ENCODE results near the gene TTLL11. TPM values are rescaled to one million over a fixed set of nuclear protein-coding genes. Genes with fewer than 3 reads are reported as not detected.

TTLL11 gene
- total and polyA plus RNA-seq, 2 of the 8 experiments (the other 6 are each of a cell fraction or from before 2014, with no cell fraction given) = 0.56 to 0.80 TPM

GRCh38 chr9:121815546-121816448 is 277.3 kb downstream of the TTLL11 start:
- H3K18ac ChIP-seq (ENCODE audit: extremely low read depth, low read length) = no peak overlapping the region
- H3K27ac ChIP-seq (ENCODE audit: low read depth, low read length) = no peak overlapping the region
- H2BK20ac ChIP-seq (ENCODE audit: low read length) = no peak overlapping the region
- no peak overlapping the region for H3K23ac ChIP-seq (ENCODE audit: insufficient read length)
- CTCF ChIA-PET (ENCODE audit: partially characterized antibody) = interaction anchor here (0.6 to 2.4 kb wide), 7 partner anchors 9 to 195 kb away, joined by 3 to 7 read pairs (median 4); no protein-coding TSS in a partner anchor
- no peak overlapping the region for H4K8ac ChIP-seq (ENCODE audit: extremely low read depth, insufficient read depth, low read length)
- H3K79me2 ChIP-seq (ENCODE audit: control insufficient read depth in 1 of 2, insufficient read depth in 2 of 2, low read length in 2 of 2) = no peaks in the 10 kb centered on the region
- WGBS, 2 experiments (ENCODE audit: extremely low coverage in 1 of 2, insufficient coverage in 1 of 2, insufficient read length in 1 of 2, insufficient replicate concordance in 2 of 2, low coverage in 1 of 2, low lambda C conversion rate in 2 of 2, missing lambda C conversion rate in 1 of 2) = 88% methylated on average over 31 of the region's 31 CpGs; no CpG with 5 or more reads in 1 of the 2 experiments
- no peak for DNase-seq (ENCODE audit: low read depth in 1 of 2, low spot score in 2 of 2)
- no peak overlapping the region for H3K4me3 ChIP-seq (ENCODE audit: extremely low read depth in 1 of 4, insufficient read depth in 2 of 4, low read depth in 3 of 4, low read length in 4 of 4)
- no peak for TF ChIP-seq MAFK (IDR thresholded peaks at IDR 0.05; ENCODE audit: low read depth, low read length)
- no peak for TF ChIP-seq SIX5 (IDR thresholded peaks at IDR 0.05; ENCODE audit: low read depth, low read length)
- no peak for TF ChIP-seq PHF8 (conservative IDR thresholded peaks at IDR 0.05; ENCODE audit: low read depth, low read length)
- peaks cover 3% of the 10 kb centered on the region; the same call in 1 of the 2 replicates for H3K79me1 ChIP-seq (ENCODE audit: low read depth, low read length)
- H3K27me3 ChIP-seq (replicated peaks in 1 of 4; ENCODE audit: control insufficient read depth in 3 of 4, extremely low read depth in 1 of 4, insufficient read depth in 3 of 4, low read length in 3 of 4) = no peaks in the 10 kb centered on the region
- H2AFZ ChIP-seq (ENCODE audit: low read length) = no peak overlapping the region
- peaks cover 0 to 2% of the 10 kb centered on the region in 2 experiments for H4K20me1 ChIP-seq (replicated peaks in 1 of 2; ENCODE audit: control insufficient read depth in 1 of 2, insufficient read depth in 2 of 2, low read length in 2 of 2)
- H2BK12ac ChIP-seq (ENCODE audit: low read depth, low read length) = 0 out of 2 replicates have a peak overlapping the region, but pooled peaks have one; percentile 35
- no peak for FAIRE-seq
- no peaks in the 10 kb centered on the region; the same call in 1 of the 2 replicates for H3K23me2 ChIP-seq (ENCODE audit: low read depth, low read length)
- H2AK5ac ChIP-seq (ENCODE audit: low read depth, low read length) = 0 out of 2 replicates have a peak overlapping the region, but pooled peaks have one; percentile 57
- no peak overlapping the region for H3K4ac ChIP-seq (replicated peaks; ENCODE audit: insufficient read length, low read depth, low read length)
- peaks cover 6 to 27% (median 13%) of the 10 kb centered on the region in 4 experiments for H3K4me1 ChIP-seq (replicated peaks in 1 of 4; ENCODE audit: control insufficient read depth in 3 of 4, insufficient read depth in 4 of 4, low read length in 3 of 4)
- H3K14ac ChIP-seq (ENCODE audit: insufficient read length) = no peak overlapping the region
- H3K9ac ChIP-seq (replicated peaks in 1 of 4; ENCODE audit: extremely low read depth in 1 of 4, low read depth in 3 of 4, low read length in 3 of 4) = no peak overlapping the region
- H3K56ac ChIP-seq (replicated peaks; ENCODE audit: insufficient read length, low read depth, low read length) = no peak overlapping the region
- no peaks in the 10 kb centered on the region for H3K9me3 ChIP-seq (ENCODE audit: insufficient read depth in 2 of 2, low read depth in 1 of 2, low read length in 1 of 2)
- H4K91ac ChIP-seq (replicated peaks; ENCODE audit: insufficient read length, low read length) = no peak overlapping the region
- no peaks in the 10 kb centered on the region for H3K36me3 ChIP-seq (ENCODE audit: control insufficient read depth in 2 of 4, insufficient read depth in 4 of 4, low read length in 3 of 4)
- POLR2A ChIA-PET (ENCODE audit: partially characterized antibody) = no interaction called here
- H2BK5ac ChIP-seq (ENCODE audit: low read depth, low read length) = 0 out of 2 replicates have a peak overlapping the region, but pooled peaks have one; percentile 16
- no peak overlapping the region for H2BK15ac ChIP-seq (ENCODE audit: low read length)
- H4K5ac ChIP-seq (ENCODE audit: insufficient read length, low read depth, low read length) = no peak overlapping the region
- no peak overlapping the region for H3K4me2 ChIP-seq (ENCODE audit: insufficient read depth in 1 of 2, low read depth in 2 of 2, low read length in 2 of 2)
- no peak overlapping the region for H2BK120ac ChIP-seq (replicated peaks; ENCODE audit: low read depth, low read length)

Measured in H1 (cell line).